Left kidney (tissue), 2 donors: ENCODE measurements around the gene PTPN21. TPM values are rescaled to one million over a fixed set of nuclear protein-coding genes. Genes with fewer than 3 reads are reported as not detected.
"Not testable (repeated sequence)": the region's sequence is repeated elsewhere in the genome, so short reads cannot be mapped to it uniquely, and the experiment has no call there.

Experiments used
- DNase-seq: peaks from one replicate; pipeline ENCODE4 v3.0.0-alpha.2; 2013
- polyA plus RNA-seq: library from polyadenylated mRNA; unstranded; fragments of 120-200 nt; gene quantifications from one replicate; pipeline ENCODE4 v1.2.1, GENCODE V29; 2013; ENCODE audit not compliant: insufficient read length

PTPN21 gene
- polyA plus RNA-seq, 1 donor: 40.8 TPM

DNA sequence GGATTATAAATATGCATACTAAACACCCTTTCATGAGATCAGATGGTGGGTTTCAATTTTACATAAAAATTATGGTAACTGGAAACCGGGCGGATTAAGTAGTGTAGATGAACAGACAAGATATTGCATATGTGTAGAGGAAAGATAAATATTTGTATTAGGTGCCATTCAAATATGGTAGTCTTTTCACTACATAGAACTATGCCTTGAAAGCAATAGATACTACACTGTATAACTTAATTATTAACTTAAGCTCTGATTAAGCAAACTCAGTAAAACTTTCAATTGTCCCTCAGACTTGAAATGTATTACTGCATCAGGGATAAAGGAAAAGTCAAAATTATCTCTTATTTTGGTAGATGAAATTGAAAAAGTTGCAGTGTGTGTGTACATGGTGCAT, 1.9 kb downstream of the PTPN21 start:
- no peak for DNase-seq

DNA sequence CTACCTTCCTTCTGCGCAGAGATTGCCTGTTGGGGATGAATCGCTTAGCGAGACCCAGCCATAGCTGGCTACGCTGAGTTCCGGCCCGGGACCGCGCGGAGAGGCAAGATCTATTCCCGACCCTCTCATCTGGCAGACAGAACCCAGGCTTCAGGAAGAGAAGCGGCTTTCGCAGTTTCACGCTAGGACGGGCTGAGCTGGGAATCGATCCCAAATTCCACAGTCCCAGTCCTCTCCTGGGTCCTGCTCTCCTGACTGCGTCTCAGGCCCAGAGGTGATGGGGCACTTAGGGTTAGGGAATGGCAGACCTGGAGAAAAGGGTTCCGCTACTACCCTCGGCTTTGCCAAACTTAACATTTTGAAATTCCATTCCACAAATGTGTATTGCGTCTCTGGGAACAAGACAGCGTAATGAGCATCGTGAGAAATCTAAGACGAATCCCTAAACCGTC, 2.8 kb downstream of the PTPN21 start:
- no peak for DNase-seq

DNA sequence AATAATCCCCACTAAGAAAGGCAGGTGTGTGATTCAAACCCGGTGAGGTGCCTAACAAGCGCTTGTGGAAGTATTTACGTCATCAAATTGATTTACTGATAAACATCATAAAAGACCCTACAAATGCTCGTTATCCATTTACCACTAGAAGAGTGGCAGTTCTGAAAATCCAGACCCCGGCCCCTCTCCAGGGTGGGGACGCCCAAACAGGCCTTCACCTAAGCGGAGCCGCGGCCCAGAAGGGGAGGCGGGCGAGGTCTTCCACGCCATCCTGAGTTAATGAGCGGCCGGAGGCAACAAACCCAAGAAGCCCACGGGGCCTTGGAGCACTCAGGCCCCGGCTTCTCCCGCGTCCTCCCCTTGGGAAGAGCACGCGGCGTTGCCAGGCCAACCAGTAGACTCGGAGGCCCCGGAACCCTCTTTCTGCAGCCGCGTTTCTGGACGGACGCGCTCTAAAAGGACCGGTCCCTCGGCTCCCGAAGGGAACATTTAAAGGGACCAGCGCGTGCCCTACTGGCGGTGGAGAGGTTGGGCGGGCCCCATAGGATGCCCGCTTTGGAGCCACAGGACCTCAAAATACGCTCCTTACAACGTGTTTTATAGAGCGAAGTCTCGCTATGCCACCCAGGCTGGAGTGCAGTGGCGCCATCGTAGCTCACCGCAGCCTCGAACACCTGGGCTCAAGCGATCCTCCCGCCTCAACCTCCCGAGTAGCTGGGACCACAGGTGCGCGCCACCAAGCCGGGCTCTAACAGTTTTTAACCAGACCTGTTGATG, 3.5 kb downstream of the PTPN21 start:
- DNase-seq: peak; percentile 87

DNA sequence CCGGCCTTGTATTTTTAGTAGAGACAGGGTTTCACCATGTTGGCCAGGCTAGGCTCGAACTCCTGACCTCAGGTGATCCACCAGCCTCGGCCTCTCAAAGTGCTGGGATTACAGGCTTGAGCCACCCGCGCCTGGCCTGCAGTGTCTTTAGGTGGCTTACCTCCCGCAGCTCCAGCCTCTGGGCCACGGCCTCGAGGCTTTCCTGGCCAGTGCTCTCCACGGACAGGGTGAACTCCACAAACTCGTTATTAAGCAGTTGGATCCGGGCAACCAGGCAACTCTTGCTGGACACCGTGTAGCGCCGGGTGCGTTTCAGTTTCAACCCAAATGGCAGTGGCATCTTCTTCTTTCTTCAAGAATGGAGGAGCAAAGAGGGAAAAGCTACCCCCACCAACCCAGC, 4.7 kb downstream of the PTPN21 start:
- DNase-seq: no peak

DNA sequence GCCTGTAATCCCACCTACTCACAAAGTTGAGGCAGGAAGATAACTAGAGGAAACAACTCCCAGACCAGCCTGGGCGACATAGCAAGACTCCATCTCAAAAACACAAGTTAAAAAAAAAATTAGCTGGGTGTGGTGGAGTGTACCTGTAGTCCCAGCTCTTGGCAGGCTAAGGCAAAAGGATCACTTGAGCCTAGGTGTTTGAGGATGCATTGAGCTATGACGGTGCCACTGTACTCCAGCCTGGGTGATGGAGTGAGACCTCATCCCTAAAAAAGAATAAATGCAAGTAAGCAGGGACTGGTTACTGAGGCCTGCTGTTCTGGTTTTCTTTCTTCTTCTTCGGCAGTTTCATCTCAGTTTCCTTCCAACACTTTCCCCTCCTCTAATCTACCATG, 7.4 kb downstream of the PTPN21 start:
- no peak for DNase-seq

DNA sequence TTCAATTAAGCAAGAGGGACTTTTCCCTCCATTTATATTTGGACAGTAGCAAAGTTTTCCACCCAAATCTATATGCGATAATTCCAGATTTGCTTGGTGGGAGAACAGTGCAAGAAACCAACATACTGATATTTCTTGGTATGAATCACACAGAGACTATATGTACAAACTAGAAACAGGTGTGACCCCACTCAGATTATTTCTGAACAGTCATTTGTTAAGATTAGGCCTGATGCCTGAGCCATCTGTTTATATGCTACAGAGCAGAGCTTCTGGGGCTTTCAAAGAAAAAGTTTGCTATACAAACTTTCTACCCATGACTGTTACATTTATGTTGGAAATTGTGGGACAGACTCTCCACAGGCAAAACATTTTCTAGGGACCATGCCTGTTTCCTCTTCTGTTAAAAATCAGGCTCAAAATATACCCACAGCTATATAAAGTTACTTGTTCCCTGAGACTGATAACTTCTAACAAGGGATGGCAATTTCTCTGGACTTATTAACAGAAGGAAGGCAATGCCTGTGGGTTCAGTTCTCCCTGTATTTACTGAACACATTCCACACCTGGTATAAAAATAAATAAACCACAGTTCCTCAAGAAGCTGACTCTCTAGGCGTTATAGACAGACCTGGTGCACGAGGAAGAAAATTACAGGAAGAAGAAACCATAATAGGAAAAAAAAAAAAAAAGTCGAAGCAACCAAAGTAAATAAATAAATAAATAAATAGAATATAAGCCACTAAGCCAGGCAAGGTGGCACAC, 8.0 kb downstream of the PTPN21 start:
- no peak for DNase-seq

DNA sequence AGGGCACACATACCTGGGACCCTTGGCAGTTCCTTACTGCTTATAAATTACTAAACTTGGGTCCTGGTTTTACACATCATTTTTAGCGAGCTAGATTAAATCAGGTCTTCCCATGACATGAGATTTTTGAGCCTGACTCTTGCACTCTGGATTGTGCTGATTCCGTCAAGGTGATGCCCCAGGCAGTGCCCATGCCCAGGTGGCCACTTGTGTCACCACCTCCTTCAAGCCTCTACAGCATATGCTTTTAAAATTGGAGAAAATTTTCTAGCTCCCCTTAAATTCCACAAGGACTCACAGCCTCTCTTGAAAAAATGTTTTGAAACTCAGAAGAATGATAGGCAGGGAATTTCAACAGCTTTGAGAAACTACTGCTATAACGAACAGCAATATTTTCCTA, 9.6 kb downstream of the PTPN21 start:
- DNase-seq: no peak

DNA sequence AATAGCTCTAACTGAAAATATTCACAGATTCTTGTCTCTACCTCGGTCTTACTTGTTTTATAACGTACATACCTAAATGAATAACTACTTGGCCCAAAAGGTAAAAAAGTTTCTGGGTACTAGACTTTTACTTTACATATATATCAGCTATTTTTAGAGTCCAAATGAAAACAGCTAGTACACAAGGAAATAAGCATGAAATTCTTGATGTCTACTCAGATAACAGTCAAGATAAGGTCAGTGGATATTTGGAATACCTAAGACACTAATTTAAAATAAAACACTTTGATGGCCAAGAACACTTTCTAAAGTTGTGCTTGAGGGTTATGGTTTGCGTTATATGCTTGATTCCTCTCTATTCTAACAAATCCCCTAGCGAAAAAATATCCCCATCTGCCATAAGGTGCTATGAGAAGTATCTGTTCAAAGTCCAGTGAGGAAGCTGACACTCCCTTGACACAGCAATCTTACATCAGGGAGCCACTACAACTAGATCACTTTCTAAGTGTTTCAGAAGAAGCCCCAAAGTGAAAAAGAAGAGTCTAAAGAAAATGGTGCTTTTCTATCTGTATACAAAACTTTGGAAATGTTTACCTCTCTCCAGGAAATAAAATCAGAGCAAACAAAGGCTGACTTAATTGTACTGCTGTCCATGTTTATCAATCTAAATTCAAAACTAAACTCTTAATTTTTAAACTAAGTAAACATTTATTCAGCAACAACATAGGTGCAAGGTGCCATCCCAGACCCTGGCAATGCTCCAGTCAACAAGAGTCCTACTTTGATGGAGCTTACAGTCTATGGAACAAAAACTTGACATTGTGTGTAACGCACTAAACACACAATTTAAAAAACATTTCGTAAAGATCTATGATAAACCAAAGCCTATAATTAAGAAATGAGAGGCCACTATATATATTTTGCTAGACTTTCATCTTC, 11.7 kb downstream of the PTPN21 start:
- DNase-seq: no peak

DNA sequence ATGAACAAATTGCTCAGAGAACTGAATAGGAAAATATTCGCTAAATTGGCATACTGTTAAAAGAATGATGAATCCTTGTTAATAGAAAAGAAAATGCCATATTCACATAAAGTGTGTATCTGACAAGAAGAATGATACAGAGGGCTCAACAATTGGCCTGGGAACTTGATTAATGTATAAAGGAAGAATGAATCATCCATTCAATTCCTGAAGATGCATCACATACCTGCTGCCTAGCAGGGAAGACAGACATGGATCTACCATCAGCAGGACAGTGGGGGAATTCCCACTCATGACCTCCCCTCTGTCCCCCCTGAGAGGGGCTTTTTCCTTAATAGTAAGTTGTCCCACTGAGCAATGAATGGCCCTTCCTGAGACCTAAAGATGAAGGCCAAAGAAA, 13.5 kb downstream of the PTPN21 start:
- DNase-seq: no peak

DNA sequence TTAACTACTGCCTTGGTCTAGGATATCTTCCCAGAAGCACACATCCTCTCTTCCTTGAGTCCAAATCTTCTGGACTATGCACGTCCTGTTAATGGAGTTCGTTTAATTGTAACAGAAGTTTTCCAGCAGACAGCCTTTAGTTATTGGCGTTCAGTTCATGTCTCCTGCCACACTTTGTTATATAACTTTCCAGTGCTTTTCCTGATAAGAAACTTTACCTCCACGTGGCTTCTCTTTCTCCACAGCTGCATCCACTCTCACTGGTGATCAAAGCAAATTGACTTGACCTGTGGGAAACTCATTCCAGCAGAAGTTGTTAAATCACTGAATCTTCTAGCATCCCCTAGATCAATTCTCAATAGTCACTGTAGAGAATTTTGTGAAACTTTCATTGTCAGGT, 19.0 kb downstream of the PTPN21 start:
- DNase-seq: no peak

DNA sequence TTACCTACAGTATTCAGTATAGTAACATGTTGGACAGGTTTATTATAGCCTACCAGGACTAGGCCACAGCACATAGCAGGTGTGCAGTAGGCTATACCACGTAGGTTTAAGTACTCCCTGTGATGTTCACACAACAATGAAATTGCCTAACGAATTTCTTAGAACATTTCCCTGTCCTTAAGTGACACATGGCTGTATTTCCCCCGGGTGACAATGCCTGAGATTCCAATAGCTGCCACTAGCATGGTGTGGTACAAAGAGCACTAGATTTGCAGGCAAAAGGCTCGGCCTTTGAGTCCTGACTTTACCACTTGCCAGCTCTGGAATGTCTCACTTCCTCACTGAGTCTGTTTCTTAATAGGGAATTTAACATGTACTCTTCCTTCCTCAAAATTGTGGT, 19.7 kb downstream of the PTPN21 start:
- no peak for DNase-seq

DNA sequence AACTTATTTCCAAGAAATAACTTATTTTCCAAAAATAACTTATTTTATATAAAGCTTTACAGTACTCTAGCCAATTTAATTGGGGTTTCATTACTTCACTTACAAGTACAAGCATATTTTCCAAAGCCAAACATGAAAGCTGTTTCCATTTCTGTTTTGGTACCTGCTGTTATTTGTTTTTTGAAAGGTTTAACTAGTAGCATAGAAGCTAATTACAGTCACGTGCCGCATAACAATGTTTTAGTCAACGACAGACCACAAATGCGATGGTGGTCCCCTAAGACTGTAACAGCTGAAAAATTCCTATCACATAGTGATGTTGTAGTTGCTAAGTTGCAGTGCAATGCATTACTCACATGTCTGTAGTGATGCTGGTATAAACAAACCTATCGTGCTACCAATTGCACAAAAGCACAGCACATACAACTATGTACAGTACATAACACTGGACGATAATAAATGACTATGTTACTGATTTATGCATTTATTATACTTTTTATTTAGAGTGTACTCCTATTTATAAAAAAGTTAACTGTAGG, 21.7 kb downstream of the PTPN21 start:
- no peak for DNase-seq

DNA sequence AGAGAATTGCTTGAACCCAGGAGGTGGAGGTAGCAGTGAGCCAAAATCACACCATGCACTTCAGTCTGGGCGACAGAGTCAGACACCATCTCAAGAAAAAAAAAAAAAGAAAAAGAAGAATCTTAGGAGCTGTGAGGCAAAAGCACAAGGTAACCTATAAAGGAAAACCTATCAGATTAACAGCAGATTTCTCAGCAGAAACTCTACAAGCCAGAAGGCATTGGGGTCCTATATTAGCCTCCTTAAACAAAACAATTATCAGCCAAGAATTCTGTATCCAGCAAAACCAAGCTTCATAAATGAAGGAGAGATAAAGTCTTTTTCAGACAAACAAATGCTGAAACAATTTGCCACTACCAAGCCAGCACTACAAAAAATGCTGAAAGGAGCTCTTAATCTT, 24.9 kb downstream of the PTPN21 start:
- not testable (repeated sequence) for DNase-seq

DNA sequence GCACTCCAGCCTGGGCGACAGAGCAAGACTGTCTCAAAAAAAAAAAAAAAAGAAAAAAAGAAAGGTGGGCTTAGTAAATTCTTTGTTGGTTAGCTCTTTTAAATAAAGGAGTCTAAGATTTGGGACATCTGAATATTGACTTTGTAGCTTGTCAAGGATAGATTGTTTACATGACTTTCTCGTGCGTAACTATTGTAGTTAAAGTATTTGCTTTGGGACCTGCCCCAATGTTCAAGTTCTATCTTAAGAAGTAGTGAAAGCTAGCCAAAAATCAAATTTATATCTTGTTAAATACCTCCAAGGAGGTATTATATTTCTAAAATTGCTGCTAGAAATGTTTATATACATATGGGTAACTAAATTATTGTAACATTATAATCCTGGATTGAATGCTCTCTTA, 32.4 kb downstream of the PTPN21 start:
- DNase-seq: no peak

DNA sequence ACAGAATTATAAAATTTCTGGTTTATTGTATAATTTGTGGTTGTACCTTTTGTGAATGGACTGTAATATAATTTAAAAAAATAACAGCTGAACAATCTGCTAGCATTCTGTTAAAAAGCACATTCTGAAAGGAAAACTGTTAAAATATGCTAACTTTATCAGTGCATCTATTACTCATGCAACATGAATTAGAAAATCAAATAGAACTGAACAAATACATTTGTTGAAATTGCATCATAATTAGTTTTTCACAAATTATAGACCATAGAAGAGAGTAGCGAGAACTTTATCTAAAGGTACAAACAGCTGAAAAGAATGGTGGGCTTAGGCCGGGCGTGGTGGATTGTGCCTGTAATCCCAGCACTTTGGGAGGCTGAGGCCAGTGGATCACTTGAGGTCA, 33.0 kb downstream of the PTPN21 start:
- no peak for DNase-seq

DNA sequence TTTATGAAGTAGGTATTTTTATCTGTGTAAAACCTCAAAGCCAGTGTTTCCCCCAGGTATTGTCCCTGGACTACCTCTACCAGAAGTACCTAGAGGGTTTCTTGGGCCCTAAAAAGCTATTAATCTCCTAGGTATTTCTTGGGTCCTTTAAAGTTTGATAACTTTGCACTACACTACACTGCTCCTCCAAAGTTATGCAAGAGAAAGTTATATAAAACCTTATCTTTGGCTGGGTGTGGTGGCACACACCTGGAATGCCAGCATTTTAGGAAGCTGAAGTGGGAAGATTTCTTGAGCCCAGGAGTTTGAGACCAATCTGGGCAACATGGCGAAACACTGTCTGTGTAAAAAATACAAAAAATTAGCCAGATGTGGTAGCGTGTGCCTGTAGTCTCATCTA, 34.9 kb downstream of the PTPN21 start:
- DNase-seq: no peak

DNA sequence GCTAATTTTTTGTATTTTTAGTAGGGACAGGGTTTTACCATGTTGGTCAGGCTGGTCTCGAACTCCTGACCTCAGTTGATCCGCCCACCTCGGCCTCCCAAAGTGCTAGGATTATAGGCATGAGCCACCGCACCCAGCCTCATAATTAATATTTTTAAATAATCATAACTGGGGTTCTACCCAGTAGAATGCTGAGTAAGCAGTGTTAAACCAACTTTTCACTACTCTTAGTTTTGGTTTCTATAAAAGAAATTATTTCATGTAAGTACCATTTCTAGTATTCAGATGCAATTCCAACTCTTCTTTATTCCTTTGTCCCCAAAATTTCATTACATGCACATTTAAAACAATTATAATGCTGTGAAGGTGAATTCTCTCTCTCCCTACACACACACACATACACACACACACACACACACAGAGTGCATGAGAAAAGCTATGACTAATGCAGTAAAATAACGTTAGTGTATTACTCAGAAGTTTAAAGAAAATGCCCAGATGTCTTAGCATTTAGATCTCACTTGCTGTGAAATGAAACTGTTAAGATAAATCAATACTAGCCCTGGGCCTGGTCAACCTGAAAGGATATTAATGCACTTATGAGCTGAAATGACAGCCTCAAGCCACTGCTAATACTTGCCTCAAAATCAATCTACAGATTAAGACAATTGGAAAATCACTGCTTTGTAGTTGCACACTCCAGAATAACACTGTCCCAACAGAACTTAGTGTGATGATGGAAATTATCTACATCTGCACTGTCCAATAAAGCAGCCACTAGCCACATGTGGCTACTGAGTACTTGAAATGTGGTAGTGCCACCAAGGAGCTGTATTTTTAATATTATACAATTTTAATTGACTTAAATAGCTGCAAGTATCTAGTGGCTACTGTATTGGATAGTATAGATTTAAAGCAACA, 36.0 kb downstream of the PTPN21 start:
- DNase-seq: no peak

DNA sequence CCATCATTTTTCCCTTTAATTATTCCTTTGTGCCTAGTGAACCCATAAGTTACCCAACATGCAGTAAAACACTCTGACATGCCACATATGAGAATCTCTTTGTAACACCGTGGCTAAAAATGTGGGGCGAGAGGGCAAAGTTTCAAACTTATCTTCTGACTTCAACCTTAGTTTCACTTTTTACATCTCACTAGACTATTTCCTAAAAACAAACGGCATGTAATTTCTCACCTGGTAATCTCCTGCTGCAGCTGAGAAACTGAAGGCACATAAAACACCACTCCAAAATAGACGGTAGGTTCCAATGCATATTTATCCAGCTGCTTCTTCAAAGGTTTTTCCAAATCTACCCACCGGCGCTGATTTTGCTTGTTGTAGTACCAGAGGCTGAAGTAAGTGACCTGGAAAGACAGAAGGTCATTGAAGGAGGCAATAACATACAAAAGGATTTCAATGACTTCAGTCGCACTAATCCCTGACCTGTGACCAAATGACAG, 37.9 kb downstream of the PTPN21 start:
- DNase-seq: peak; percentile 33

DNA sequence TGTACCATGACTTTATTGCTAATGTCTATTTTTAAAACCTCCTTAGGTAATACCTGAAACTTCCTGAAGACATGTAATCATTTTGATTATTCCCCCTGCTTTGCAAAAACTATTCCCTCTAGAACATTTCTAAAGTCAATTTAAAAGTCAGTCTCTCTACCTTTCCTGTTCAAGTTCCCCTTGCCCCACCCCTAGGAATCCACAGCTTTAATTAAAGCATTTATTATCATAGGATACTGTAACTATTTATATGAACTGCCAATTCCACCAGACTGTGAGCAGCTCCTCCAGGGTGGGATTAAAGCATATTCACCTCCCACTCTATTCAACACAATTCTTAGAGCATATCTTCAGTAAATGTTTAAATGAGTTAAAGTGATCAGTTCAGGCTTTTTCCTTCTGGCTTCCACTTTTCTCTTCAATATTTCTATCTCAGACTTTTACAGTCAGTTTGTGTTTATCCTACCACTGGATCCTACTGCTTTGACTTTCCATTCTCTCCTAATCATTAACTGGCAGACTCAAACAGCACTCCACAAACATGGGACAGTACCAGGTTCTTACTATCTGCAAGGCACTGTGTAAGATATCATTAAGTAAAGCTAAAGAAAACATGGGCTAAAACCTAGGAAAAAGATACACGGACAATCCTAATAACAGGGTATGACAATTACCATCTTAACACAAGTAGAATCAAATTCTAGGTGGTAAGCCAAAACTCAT, 39.1 kb downstream of the PTPN21 start:
- no peak for DNase-seq

DNA sequence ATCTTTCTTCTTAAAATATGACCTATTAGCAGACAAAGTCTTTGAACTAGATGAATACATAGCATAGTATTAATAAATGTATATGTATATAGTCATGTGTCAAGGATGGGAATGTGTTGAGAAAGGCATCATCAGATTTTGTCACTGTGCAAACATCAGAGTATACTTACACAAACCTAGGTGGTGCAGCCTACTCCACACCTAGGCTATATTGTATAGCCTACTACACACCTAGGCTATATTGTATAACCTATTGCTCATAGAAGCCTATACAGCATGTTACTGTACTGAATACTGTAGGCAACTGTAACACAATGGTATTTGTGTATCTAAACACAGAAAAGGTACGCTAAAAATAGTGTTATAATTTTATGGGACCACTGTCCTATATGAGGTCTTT, 47.6 kb downstream of the PTPN21 start:
- no peak for DNase-seq
